NT2/D1 (cell line): Measurements from ENCODE around the gene NDST1.

Source experiments
- SUZ12 ChIP-seq: IDR thresholded peaks from 2 replicates; pipeline ENCODE4 v1.6.1; 2011; ENCODE audit not compliant: insufficient read length, insufficient read depth; ENCODE audit errors: extremely low read depth
- YY1 ChIP-seq: IDR thresholded peaks from 2 replicates; pipeline ENCODE4 v1.6.1; 2011; ENCODE audit not compliant: insufficient read length, insufficient read depth
- ZNF274 ChIP-seq: IDR thresholded peaks from 2 replicates; pipeline ENCODE4 v1.6.1; 2011; ENCODE audit warnings: mild to moderate bottlenecking, low read depth, low read length

DNA sequence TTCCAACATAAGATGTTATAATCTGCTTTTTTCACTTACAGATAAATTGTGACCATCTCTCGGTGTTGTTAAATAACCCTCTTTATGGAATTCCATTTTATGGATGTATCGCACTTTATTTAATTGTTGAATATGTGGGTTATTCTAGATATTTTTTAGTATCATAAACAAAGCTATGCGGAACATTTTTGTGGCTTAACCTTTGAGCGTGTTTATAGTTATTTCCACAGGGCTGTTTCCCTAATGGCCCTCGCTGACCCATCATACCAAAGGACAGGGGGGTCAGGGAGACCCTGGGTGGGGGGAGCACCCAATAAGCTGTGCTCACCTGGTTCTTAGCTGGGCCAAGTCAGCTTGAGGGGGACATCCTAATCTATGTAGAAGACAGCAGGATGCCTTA lies 65.3 kb downstream of the NDST1 start:
- TF ChIP-seq YY1 (no peak), ZNF274 (no peak), SUZ12 (no peak)
